Activated T-helper 1 cell treated with Interleukin-2 at 50 U/mL for 16 hours (primary cell): Measurements from ENCODE around the gene PPT2.
"Not testable (repeated sequence)": the region's sequence is repeated elsewhere in the genome, so short reads cannot be mapped to it uniquely, and the experiment has no call there.

Source experiments
- DNase-seq: peaks from one replicate; pipeline ENCODE4 v3.0.0-alpha.2; 2020; ENCODE audit warnings: low read depth

Gene PPT2

GRCh38 chr6:32176476-32177182 is 22.7 kb downstream of the PPT2 start:
- DNase-seq, result no peak

GRCh38 chr6:32177183-32177787 is 23.3 kb downstream of the PPT2 start:
- DNase-seq, result no peak

GRCh38 chr6:32177788-32178546 is 24.0 kb downstream of the PPT2 start, which contains the start of gene RNF5:
Gene RNF5 (plus strand): TSS chr6:32178405. CDS start chr6:32178512, 107 bp downstream.
- DNase-seq, result peak; percentile 84

- DNase-seq, result no peak
Measured at GRCh38 chr6:32178547-32179440, 24.9 kb downstream of the PPT2 start.

- DNase-seq, result no peak
Measured at GRCh38 chr6:32179766-32180405, 25.9 kb downstream of the PPT2 start.

GRCh38 chr6:32181148-32181702 is 27.3 kb downstream of the PPT2 start:
- no peak for DNase-seq

- DNase-seq, result no peak
Measured at GRCh38 chr6:32181915-32182529, 28.1 kb downstream of the PPT2 start.

- no peak for DNase-seq
Measured at GRCh38 chr6:32182555-32182981, 28.6 kb downstream of the PPT2 start.

- no peak for DNase-seq
Measured at GRCh38 chr6:32183030-32183429, 29.1 kb downstream of the PPT2 start.

GRCh38 chr6:32183483-32184083 is 29.6 kb downstream of the PPT2 start:
- no peak for DNase-seq

- no peak for DNase-seq
Measured at GRCh38 chr6:32184084-32184640, 30.2 kb downstream of the PPT2 start, which contains the start of gene AGER. Gene AGER (minus strand): TSS chr6:32184253. CDS start chr6:32184222, 31 bp downstream.

GRCh38 chr6:32185681-32186131 is 31.8 kb downstream of the PPT2 start:
- not testable (repeated sequence) for DNase-seq

GRCh38 chr6:32186151-32186840 is 32.4 kb downstream of the PPT2 start:
- DNase-seq, result not testable (repeated sequence)

GRCh38 chr6:32187009-32187709 is 33.2 kb downstream of the PPT2 start:
- no peak for DNase-seq

GRCh38 chr6:32187725-32188380 is 33.9 kb downstream of the PPT2 start:
- DNase-seq, result not testable (repeated sequence)

GRCh38 chr6:32188381-32189068 is 34.6 kb downstream of the PPT2 start:
- DNase-seq, result no peak

GRCh38 chr6:32189069-32189741 is 35.3 kb downstream of the PPT2 start:
- no peak for DNase-seq
